Karpas-422 (cell line): ENCODE measurements around the gene NRXN2. TPM values are rescaled to one million over a fixed set of nuclear protein-coding genes. Genes with fewer than 3 reads are reported as not detected.

Experiments used
- DNase-seq: peaks from one replicate; pipeline ENCODE4 v3.0.0-alpha.2; 2015
- H2AFZ ChIP-seq: fragments of 200-600 bp; sonication (generic); 2 replicates; pipeline ENCODE4 v1.6.1; 2014; ENCODE audit warnings: antibody characterized with exemption, low read length, mixed read lengths
- H3K27ac ChIP-seq: fragments of 200-600 bp; sonication (generic); 2 replicates; pipeline ENCODE4 v1.5.1; 2014; ENCODE audit warnings: mild to moderate bottlenecking, low read length, moderate library complexity
- H3K27me3 ChIP-seq: fragments of 200-600 bp; sonication (generic); 2 replicates; pipeline ENCODE4 v1.6.1; 2014; ENCODE audit warnings: low read length, mixed read lengths
- H3K36me3 ChIP-seq: fragments of 200-600 bp; sonication (generic); 2 replicates; pipeline ENCODE4 v1.6.1; 2014; ENCODE audit warnings: low read length, mixed read lengths; ENCODE audit not compliant: insufficient read depth
- H3K4me1 ChIP-seq: fragments of 200-600 bp; sonication (generic); 2 replicates; pipeline ENCODE4 v1.6.1; 2014; ENCODE audit warnings: mild to moderate bottlenecking, low read length, mixed read lengths
- H3K4me2 ChIP-seq: fragments of 200-600 bp; sonication (generic); 2 replicates; pipeline ENCODE4 v1.6.1; 2014; ENCODE audit warnings: low read length, low read depth, mild to moderate bottlenecking; ENCODE audit not compliant: poor library complexity, severe bottlenecking
- H3K4me3 ChIP-seq: fragments of 200-600 bp; sonication (generic); 2 replicates; pipeline ENCODE4 v1.5.1; 2014; ENCODE audit warnings: mild to moderate bottlenecking, antibody characterized with exemption, low read length, mixed read lengths
- H3K79me2 ChIP-seq: fragments of 200-600 bp; sonication (generic); 2 replicates; pipeline ENCODE4 v1.6.1; 2014; ENCODE audit warnings: mild to moderate bottlenecking, low read length, mixed read lengths
- H3K9ac ChIP-seq: fragments of 200-600 bp; sonication (generic); 2 replicates; pipeline ENCODE4 v1.6.0; 2014; ENCODE audit warnings: low read length
- H3K9me2 ChIP-seq: fragments of 200-600 bp; sonication (generic), shearing (Covaris generic); replicated peaks from 2 replicates; pipeline ENCODE4 v1.6.0; 2014; ENCODE audit warnings: mild to moderate bottlenecking, low read length, moderate library complexity; ENCODE audit not compliant: insufficient read depth
- H3K9me3 ChIP-seq: fragments of 300-700, 200-600 bp; sonication (generic); 2 replicates; pipeline ENCODE4 v1.6.1; 2014; ENCODE audit warnings: low read length, mixed read lengths
- H4K20me1 ChIP-seq: fragments of 200-600 bp; sonication (generic); 2 replicates; pipeline ENCODE4 v1.6.1; 2014; ENCODE audit warnings: mild to moderate bottlenecking, antibody characterized with exemption, low read length, low read depth; ENCODE audit not compliant: insufficient read depth
- total RNA-seq: library from RNA; depleted of rRNA; stranded (reverse); fragments of >200 nt; shearing (Covaris generic); gene quantifications from 2 replicates; pipeline ENCODE4 v1.2.3, GENCODE V29; 2014; ENCODE audit warnings: low replicate concordance

Gene NRXN2
- total RNA-seq, 1 experiment from 2014 or later: not detected

GRCh38 chr11:64716473-64717267 is 6.3 kb downstream of the NRXN2 start:
- no peaks in the 10 kb centered on the region for H3K27me3 ChIP-seq
- DNase-seq: no peak
- no peak overlapping the region for H3K4me3 ChIP-seq
- H3K4me1 ChIP-seq: peaks cover 20% of the 10 kb centered on the region
- H3K79me2 ChIP-seq: no peaks in the 10 kb centered on the region
- H3K9me3 ChIP-seq: no peaks in the 10 kb centered on the region
- H4K20me1 ChIP-seq: no peaks in the 10 kb centered on the region
- no peaks in the 10 kb centered on the region for H3K9me2 ChIP-seq
- no peak overlapping the region for H2AFZ ChIP-seq
- no peak overlapping the region for H3K9ac ChIP-seq
- H3K4me2 ChIP-seq: no peak overlapping the region
- H3K36me3 ChIP-seq: no peaks in the 10 kb centered on the region
- no peak overlapping the region for H3K27ac ChIP-seq

- H3K9me2 ChIP-seq: no peaks in the 10 kb centered on the region
- H3K9ac ChIP-seq: no peak overlapping the region
- H3K79me2 ChIP-seq: no peaks in the 10 kb centered on the region
- H3K4me3 ChIP-seq: no peak overlapping the region
- no peaks in the 10 kb centered on the region for H3K27me3 ChIP-seq
- peaks cover 20% of the 10 kb centered on the region for H3K4me1 ChIP-seq
- H4K20me1 ChIP-seq: no peaks in the 10 kb centered on the region
- H3K9me3 ChIP-seq: no peaks in the 10 kb centered on the region
- DNase-seq: no peak
- no peak overlapping the region for H3K27ac ChIP-seq
- H2AFZ ChIP-seq: no peak overlapping the region
- H3K4me2 ChIP-seq: no peak overlapping the region
- H3K36me3 ChIP-seq: no peaks in the 10 kb centered on the region
These were observed 7.1 kb downstream of the NRXN2 start for GRCh38 chr11:64715756-64716472.

- Histone ChIP-seq H3K4me2 (no peak overlapping the region), H3K9me2 (no peaks in the 10 kb centered on the region), H3K4me3 (no peak overlapping the region), H3K36me3 (no peaks in the 10 kb centered on the region), H3K27ac (no peak overlapping the region), H3K9ac (no peak overlapping the region), H4K20me1 (no peaks in the 10 kb centered on the region), H3K27me3 (no peaks in the 10 kb centered on the region), H3K4me1 (peaks cover 20% of the 10 kb centered on the region), H3K79me2 (no peaks in the 10 kb centered on the region), H2AFZ (no peak overlapping the region), H3K9me3 (no peaks in the 10 kb centered on the region)
- DNase-seq: no peak
These were observed 7.9 kb downstream of the NRXN2 start for GRCh38 chr11:64715110-64715509.

GRCh38 chr11:64714666-64715065 is 8.3 kb downstream of the NRXN2 start:
- H3K36me3 ChIP-seq: no peaks in the 10 kb centered on the region
- H3K9me2 ChIP-seq: no peaks in the 10 kb centered on the region
- no peak overlapping the region for H3K9ac ChIP-seq
- no peak overlapping the region for H2AFZ ChIP-seq
- H3K4me2 ChIP-seq: peak overlapping the region; percentile 51
- H3K27me3 ChIP-seq: no peaks in the 10 kb centered on the region
- no peaks in the 10 kb centered on the region for H3K79me2 ChIP-seq
- no peaks in the 10 kb centered on the region for H3K9me3 ChIP-seq
- H3K4me3 ChIP-seq: no peak overlapping the region
- H3K4me1 ChIP-seq: peaks cover 20% of the 10 kb centered on the region
- H4K20me1 ChIP-seq: no peaks in the 10 kb centered on the region
- H3K27ac ChIP-seq: no peak overlapping the region
- DNase-seq: peak; percentile 44

GRCh38 chr11:64713781-64714363 is 9.1 kb downstream of the NRXN2 start:
- Histone ChIP-seq H3K36me3 (no peaks in the 10 kb centered on the region), H3K9me3 (no peaks in the 10 kb centered on the region), H3K79me2 (no peaks in the 10 kb centered on the region), H3K27me3 (no peaks in the 10 kb centered on the region), H3K9ac (no peak overlapping the region), H2AFZ (no peak overlapping the region), H3K4me2 (no peak overlapping the region), H3K4me3 (no peak overlapping the region), H4K20me1 (no peaks in the 10 kb centered on the region), H3K4me1 (peaks cover 20% of the 10 kb centered on the region), H3K9me2 (no peaks in the 10 kb centered on the region), H3K27ac (no peak overlapping the region)
- DNase-seq: no peak

- no peak overlapping the region for H2AFZ ChIP-seq
- H3K4me1 ChIP-seq: peaks cover 20% of the 10 kb centered on the region
- H3K79me2 ChIP-seq: no peaks in the 10 kb centered on the region
- H3K9me3 ChIP-seq: no peaks in the 10 kb centered on the region
- H3K27ac ChIP-seq: no peak overlapping the region
- no peaks in the 10 kb centered on the region for H4K20me1 ChIP-seq
- no peak overlapping the region for H3K4me2 ChIP-seq
- no peaks in the 10 kb centered on the region for H3K27me3 ChIP-seq
- no peaks in the 10 kb centered on the region for H3K36me3 ChIP-seq
- H3K9ac ChIP-seq: no peak overlapping the region
- DNase-seq: no peak
- no peaks in the 10 kb centered on the region for H3K9me2 ChIP-seq
- H3K4me3 ChIP-seq: no peak overlapping the region
These were observed 9.8 kb downstream of the NRXN2 start for GRCh38 chr11:64713016-64713707.

GRCh38 chr11:64712430-64713015 is 10.5 kb downstream of the NRXN2 start:
- H3K4me3 ChIP-seq: no peak overlapping the region
- H4K20me1 ChIP-seq: no peaks in the 10 kb centered on the region
- H3K9me3 ChIP-seq: no peaks in the 10 kb centered on the region
- H2AFZ ChIP-seq: no peak overlapping the region
- no peaks in the 10 kb centered on the region for H3K27me3 ChIP-seq
- no peaks in the 10 kb centered on the region for H3K9me2 ChIP-seq
- H3K36me3 ChIP-seq: no peaks in the 10 kb centered on the region
- no peak overlapping the region for H3K27ac ChIP-seq
- H3K4me2 ChIP-seq: no peak overlapping the region
- DNase-seq: no peak
- H3K79me2 ChIP-seq: no peaks in the 10 kb centered on the region
- peaks cover 20% of the 10 kb centered on the region for H3K4me1 ChIP-seq
- H3K9ac ChIP-seq: no peak overlapping the region
